Ovary (tissue), 9 donors: ENCODE measurements around the gene SLC48A1. TPM values are rescaled to one million over a fixed set of nuclear protein-coding genes. Genes with fewer than 3 reads are reported as not detected.

Experiments
- DNase-seq, 5 donors: peaks; one replicate each; pipeline ENCODE4 v3.0.0-alpha.2; 2019 to 2020
- H3K27ac ChIP-seq, 2 donors: fragments of 200-600 bp; one replicate each; pipeline versions ENCODE4 v1.5.1 to v1.8.0; 2019 to 2022
- H3K27me3 ChIP-seq: fragments of 200-600 bp; one replicate; pipeline ENCODE4 v1.8.0; 2022
- H3K36me3 ChIP-seq: fragments of 200-600 bp; sonication (generic); one replicate; pipeline ENCODE4 v1.5.1; 2019
- H3K4me1 ChIP-seq: one replicate; pipeline ENCODE4 v1.8.1; 2013; ENCODE audit warnings: mild to moderate bottlenecking, moderate library complexity; ENCODE audit not compliant: insufficient read depth
- H3K4me3 ChIP-seq: fragments of 200-600 bp; sonication (generic); one replicate; pipeline ENCODE4 v1.5.1; 2017
- H3K9me3 ChIP-seq, 2 donors: fragments of 200-600 bp in 1 of 2; sonication (generic) in 1 of 2; one replicate each; pipeline versions ENCODE4 v1.5.1 to v1.8.1; 2013 to 2019; ENCODE audit warnings: mild to moderate bottlenecking in 1 of 2, moderate library complexity in 1 of 2
- EP300 ChIP-seq: sonication (generic); formaldehyde crosslinking; IDR thresholded peaks from one replicate; pipeline ENCODE4 v1.6.1; 2017; ENCODE audit warnings: antibody characterized with exemption
- POLR2A ChIP-seq: fragments of 450-650 bp; IDR thresholded peaks from one replicate; pipeline ENCODE4 v1.6.1; 2017; ENCODE audit warnings: antibody characterized with exemption, mild to moderate bottlenecking, moderate library complexity
- WGBS, 3 donors: extraction: QIAGEN DNeasy Blood & Tissue Kit in 1 of 3; methylation state at CpG; one replicate each; pipeline versions ENCODE4 v1.1.5 to v1.1.7; 2013 to 2017; 5-methylcytosine and 5-hydroxymethylcytosine counted together
- intact Hi-C, 4 donors: fragments of 100-400 bp; cut with DNase I; formaldehyde crosslinking; loops; one replicate each; pipeline versions ENCODE4 v1.11.0 to v1.15.1; 2022 to 2023
- polyA plus RNA-seq, 2 donors: library from polyadenylated mRNA; stranded (reverse); fragments of 200-250 nt in 1 of 2; fragments of 350-450 nt in 1 of 2; fragmentation: Illumina TruSeq in 1 of 2; extraction: RNeasy Lipid Tissue Mini Kit (QIAGEN cat#74804) in 1 of 2; gene quantifications; one replicate each; pipeline ENCODE4 v1.2.3, GENCODE V29; 2013 to 2014
- total RNA-seq, 7 donors: library from RNA; depleted of rRNA in 2 of 7; stranded (reverse); fragments of >200 nt in 2 of 7; fragmentation: NEBNext Ultra II Directional in 3 of 7; extraction: Animal tissue kit (Norgen Biotek cat#: 25700) in 3 of 7; gene quantifications; one replicate each; pipeline versions ENCODE4 v1.1.0 to v1.2.4, GENCODE V29; 2016 to 2023
- TF ChIP-seq, protein P1 (sequence below), 3 donors: fragments of 450-650 bp in 2 of 3; fragments of 200-600 bp in 1 of 3; IDR thresholded peaks; one replicate each; pipeline versions ENCODE4 v1.5.1 to v1.8.0; 2016 to 2022; ENCODE audit warnings: antibody characterized with exemption in 3 of 3, mild to moderate bottlenecking in 1 of 3
- donor health status: DM: no; HTN: no; CAD: no; lungs with moderate emphysema.
- donor health status: DM: no; HTN: no; CAD: no.
- donor health status: Bipolar disorder and iron deficiency.
- donor health status: DM: yes; HTN: yes; CAD: no.
- donor health status: DM: no; HTN: no; CAD: no.
- donor health status: DM: yes; HTN: yes; CAD: no.

Gene SLC48A1
- total and polyA plus RNA-seq, 9 donors: 24.1 to 143 (median 68.7) TPM

DNA sequence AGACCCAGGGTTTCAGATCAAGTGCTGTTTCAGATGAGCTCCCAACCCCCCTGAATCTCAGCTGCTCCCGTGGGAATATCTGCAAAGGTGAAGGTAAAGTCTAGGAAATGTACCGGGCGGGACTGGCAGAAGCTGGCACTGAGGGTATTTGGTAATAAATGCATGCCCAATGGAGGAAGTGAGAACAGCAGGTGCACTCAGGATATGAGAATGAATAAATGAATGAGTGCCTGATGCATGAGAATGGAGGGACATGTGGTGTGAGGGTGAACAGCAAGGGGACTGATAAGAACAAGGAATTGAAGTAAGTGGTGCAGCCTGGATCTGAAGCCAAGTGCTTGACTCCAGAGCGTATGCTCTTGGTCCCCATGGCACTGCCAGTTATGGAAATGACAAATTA, 25.9 kb upstream of the SLC48A1 start:
- TF ChIP-seq, protein P1, sequence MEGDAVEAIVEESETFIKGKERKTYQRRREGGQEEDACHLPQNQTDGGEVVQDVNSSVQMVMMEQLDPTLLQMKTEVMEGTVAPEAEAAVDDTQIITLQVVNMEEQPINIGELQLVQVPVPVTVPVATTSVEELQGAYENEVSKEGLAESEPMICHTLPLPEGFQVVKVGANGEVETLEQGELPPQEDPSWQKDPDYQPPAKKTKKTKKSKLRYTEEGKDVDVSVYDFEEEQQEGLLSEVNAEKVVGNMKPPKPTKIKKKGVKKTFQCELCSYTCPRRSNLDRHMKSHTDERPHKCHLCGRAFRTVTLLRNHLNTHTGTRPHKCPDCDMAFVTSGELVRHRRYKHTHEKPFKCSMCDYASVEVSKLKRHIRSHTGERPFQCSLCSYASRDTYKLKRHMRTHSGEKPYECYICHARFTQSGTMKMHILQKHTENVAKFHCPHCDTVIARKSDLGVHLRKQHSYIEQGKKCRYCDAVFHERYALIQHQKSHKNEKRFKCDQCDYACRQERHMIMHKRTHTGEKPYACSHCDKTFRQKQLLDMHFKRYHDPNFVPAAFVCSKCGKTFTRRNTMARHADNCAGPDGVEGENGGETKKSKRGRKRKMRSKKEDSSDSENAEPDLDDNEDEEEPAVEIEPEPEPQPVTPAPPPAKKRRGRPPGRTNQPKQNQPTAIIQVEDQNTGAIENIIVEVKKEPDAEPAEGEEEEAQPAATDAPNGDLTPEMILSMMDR (IDR thresholded peaks at IDR 0.05): no peak
- TF ChIP-seq EP300: no peak
- intact Hi-C loops: no loop called here
- no peak for DNase-seq
- Histone ChIP-seq H3K4me1 (peaks cover 5% of the 10 kb centered on the region), H3K27ac (no peak overlapping the region), H3K36me3 (no peaks in the 10 kb centered on the region), H3K9me3 (no peaks in the 10 kb centered on the region), H3K4me3 (no peak overlapping the region), H3K27me3 (no peaks in the 10 kb centered on the region)
- 80 to 86% (median 83%) methylated on average over 4 of the region's 4 CpGs for WGBS, 3 donors

DNA sequence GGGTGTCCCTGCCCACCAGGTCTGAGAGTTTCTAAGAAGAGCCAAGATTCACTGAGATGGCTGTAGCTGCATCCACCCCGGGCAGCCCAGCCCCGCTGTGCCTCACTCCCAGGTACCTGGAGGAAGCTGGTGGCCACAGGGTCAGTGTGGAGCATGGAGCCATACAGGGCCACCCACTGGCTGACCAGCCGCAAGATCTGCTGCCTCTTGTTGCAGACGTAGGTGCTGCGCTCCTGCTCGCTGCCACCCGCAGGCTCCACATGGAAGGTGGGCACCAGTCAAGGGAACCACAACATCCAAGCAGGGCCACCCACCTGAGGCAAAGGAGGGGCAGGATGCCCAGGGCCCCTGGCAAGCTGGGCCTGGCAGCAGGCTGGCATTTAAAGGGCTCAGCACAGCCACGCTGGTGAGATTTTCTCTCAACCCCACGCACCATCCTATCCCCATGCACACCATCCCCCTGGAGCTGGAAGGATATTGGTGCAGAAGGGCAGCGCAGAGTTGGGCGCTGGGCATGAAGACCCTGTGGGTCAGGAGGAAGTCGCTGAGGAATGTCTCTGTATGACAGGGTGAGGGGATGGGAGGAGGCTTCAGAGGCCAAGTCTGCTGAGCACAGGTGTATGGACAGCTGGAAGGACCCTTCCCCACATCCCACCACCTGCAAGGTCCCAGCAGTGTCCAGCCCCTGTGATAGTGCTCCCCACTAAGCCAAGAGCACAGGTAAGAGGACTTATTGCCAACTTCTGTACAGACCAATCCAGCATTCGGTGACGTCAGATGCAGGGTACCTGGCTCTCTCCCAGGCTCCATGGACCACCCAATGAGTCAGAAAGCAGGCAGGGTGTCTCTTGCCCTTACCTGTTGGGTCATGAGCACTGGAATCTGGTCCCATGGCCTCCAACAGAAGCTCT, 25.2 kb upstream of the SLC48A1 start:
- Histone ChIP-seq H3K9me3 (no peaks in the 10 kb centered on the region), H3K27ac (no peak overlapping the region), H3K4me3 (no peak overlapping the region), H3K36me3 (no peaks in the 10 kb centered on the region), H3K27me3 (no peaks in the 10 kb centered on the region), H3K4me1 (peaks cover 5% of the 10 kb centered on the region)
- intact Hi-C loops: no loop called here
- 89 to 92% (median 90%) methylated on average over 14 of the region's 14 CpGs for whole genome bisulfite sequencing, 3 donors
- no peak for DNase-seq
- TF ChIP-seq POLR2A: no peak

DNA sequence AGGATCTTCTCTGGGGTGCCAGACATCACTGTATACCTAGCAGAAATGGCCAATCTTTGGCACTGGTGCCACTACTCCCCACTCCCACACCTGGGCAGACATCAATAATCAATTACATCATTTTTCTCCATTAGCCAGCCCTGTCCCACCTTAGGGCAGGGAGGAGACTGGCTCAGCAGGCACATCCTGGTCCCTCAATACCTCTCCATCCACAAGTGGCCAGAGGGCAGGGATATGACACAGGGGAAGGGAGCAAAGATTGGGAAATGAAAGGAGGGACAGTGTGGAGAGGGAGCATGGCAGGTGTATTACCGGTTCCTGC, 24.6 kb upstream of the SLC48A1 start:
- no peak for DNase-seq
- Histone ChIP-seq H3K4me3 (no peak overlapping the region), H3K27ac (no peak overlapping the region), H3K36me3 (no peaks in the 10 kb centered on the region), H3K27me3 (no peaks in the 10 kb centered on the region), H3K9me3 (no peaks in the 10 kb centered on the region), H3K4me1 (peaks cover 7% of the 10 kb centered on the region)
- TF ChIP-seq EP300 (no peak), POLR2A (no peak)
- TF ChIP-seq, protein P1 (IDR thresholded peaks at IDR 0.05): no peak
- WGBS, 3 donors: 84 to 86% (median 86%) methylated on average over 1 of the region's 1 CpG
- intact Hi-C loops: no loop called here

DNA sequence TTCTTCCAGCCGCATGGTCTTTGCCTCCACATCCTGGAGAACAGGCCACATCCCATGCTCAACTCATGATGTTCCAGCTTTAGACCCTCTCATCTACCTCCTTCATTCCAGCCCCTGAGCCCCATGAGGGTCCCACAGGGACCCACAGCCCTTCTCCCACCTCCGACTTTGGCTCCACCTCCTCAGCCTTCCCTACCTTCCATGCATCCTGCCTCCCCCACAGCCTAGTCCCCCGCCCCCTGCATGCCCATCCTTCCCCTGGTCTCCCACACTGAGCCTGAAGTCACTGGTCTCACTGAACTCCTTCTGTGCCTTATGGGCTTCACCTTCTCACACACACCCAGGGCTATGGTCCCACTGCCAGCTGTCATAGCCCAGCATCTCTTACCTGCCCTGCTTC, 24.1 kb upstream of the SLC48A1 start:
- Histone ChIP-seq H3K4me1 (peaks cover 7% of the 10 kb centered on the region), H3K27ac (no peak overlapping the region), H3K27me3 (no peaks in the 10 kb centered on the region), H3K4me3 (no peak overlapping the region), H3K36me3 (no peaks in the 10 kb centered on the region), H3K9me3 (no peaks in the 10 kb centered on the region)
- intact Hi-C loops: no loop called here
- whole genome bisulfite sequencing, 3 donors: 98 to 99% (median 98%) methylated on average over 3 of the region's 3 CpGs
- no peak for DNase-seq
- TF ChIP-seq, protein P1 (IDR thresholded peaks at IDR 0.05): no peak
- TF ChIP-seq EP300: no peak
- TF ChIP-seq POLR2A: no peak

DNA sequence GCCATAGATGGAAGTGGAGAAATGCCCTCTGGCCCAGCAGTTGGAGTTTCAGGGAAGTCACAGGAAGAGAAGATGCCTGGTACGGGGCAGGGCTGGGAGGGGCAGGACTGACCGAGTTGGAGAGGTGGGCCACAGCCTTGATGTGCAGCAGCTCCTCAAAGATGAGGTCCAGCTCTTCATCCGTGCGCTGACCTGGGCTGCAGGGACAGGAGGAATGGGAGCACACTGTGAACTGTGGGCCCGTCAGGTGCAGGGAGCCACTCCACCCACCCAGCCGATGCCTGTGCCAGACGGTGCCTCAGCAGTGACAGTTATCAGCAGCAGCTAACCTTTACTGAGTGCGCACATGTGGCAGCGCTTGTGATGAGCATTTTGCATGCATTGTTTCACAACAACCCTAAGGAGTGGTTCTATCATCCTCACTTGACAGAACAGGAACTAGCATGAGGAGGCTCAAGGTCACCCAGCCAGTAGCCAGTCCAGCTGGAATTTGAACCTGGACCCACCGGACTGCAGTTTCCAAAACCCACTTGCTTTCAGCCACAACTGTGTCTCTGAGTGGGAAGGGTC, 22.7 kb upstream of the SLC48A1 start:
- DNase-seq: no peak
- intact Hi-C loops: no loop called here
- peak overlapping the region in 1 of 2 donors; percentile 19 for H3K27ac ChIP-seq
- peaks cover 11% of the 10 kb centered on the region for H3K4me1 ChIP-seq
- H3K36me3 ChIP-seq: no peaks in the 10 kb centered on the region
- H3K27me3 ChIP-seq: no peaks in the 10 kb centered on the region
- H3K9me3 ChIP-seq: no peaks in the 10 kb centered on the region
- H3K4me3 ChIP-seq: no peak overlapping the region
- WGBS, 3 donors: 57 to 65% (median 58%) methylated on average over 10 of the region's 10 CpGs
- TF ChIP-seq, protein P1 (IDR thresholded peaks at IDR 0.05): no peak
- TF ChIP-seq EP300 (no peak), POLR2A (no peak)
